H1 (cell line): ENCODE data around the gene DIAPH1. TPM values are rescaled to one million over a fixed set of nuclear protein-coding genes. Genes with fewer than 3 reads are reported as not detected.

ENCODE experiments used
- CTCF ChIA-PET: fragments of 300-600 bp; sonication (Branson Sonifier 250); formaldehyde crosslinking; loops from one replicate; lab custom pipeline; 2021; ENCODE audit not compliant: partially characterized antibody; lab: Charles Lee
- POLR2A ChIA-PET: fragments of 300-600 bp; sonication (Branson Sonifier 250); formaldehyde crosslinking; loops from one replicate; lab custom pipeline; 2021; ENCODE audit warnings: inconsistent platforms; ENCODE audit not compliant: partially characterized antibody; lab: Charles Lee
- DNase-seq, 2 experiments: peaks; one replicate each; pipeline versions ENCODE4 v3.0.0 to v3.0.0-alpha.2; 2010 to 2022; ENCODE audit warnings: low spot score in 2 of 2, low read depth in 1 of 2, mixed read lengths in 1 of 2
- FAIRE-seq: peaks from 2 replicates; lab custom pipeline; 2011; peaks lifted over from hg19 to GRCh38; lab: Jason Lieb, UNC
- H2AFZ ChIP-seq: 2 replicates; pipeline ENCODE4 v1.8.1; 2012; ENCODE audit warnings: low read length, inconsistent platforms
- H2AK5ac ChIP-seq: 2 replicates; pipeline ENCODE4 v1.6.1; 2013; ENCODE audit warnings: low read depth, low read length
- H2BK120ac ChIP-seq: replicated peaks from 2 replicates; pipeline ENCODE3; 2013; ENCODE audit warnings: low read depth, low read length, inconsistent platforms
- H2BK12ac ChIP-seq: 2 replicates; pipeline ENCODE4 v1.6.1; 2013; ENCODE audit warnings: low read depth, low read length
- H2BK15ac ChIP-seq: 2 replicates; pipeline ENCODE4 v1.6.1; 2013; ENCODE audit warnings: low read length
- H2BK20ac ChIP-seq: 2 replicates; pipeline ENCODE4 v1.6.1; 2013; ENCODE audit warnings: low read length
- H2BK5ac ChIP-seq: 2 replicates; pipeline ENCODE4 v1.6.1; 2013; ENCODE audit warnings: low read depth, low read length
- H3K14ac ChIP-seq: 2 replicates; pipeline ENCODE4 v1.6.1; 2013; ENCODE audit warnings: inconsistent platforms; ENCODE audit not compliant: insufficient read length
- H3K18ac ChIP-seq: 2 replicates; pipeline ENCODE4 v1.6.1; 2013; ENCODE audit warnings: low read length; ENCODE audit errors: extremely low read depth
- H3K23ac ChIP-seq: 2 replicates; pipeline ENCODE4 v1.6.1; 2013; ENCODE audit warnings: inconsistent platforms; ENCODE audit not compliant: insufficient read length
- H3K23me2 ChIP-seq: 2 replicates; pipeline ENCODE4 v1.6.1; 2013; ENCODE audit warnings: low read depth, low read length
- H3K27ac ChIP-seq: 2 replicates; pipeline ENCODE4 v1.6.1; 2011; ENCODE audit warnings: low read depth, low read length, inconsistent platforms
- H3K27me3 ChIP-seq, 4 experiments: replicated peaks in 1 of 4; 1 replicate in 1 of 4; 2 replicates in 3 of 4; pipeline versions ENCODE4 v1.6.1 to v1.8.1; 2011 to 2013; ENCODE audit warnings: low read length in 3 of 4, mild to moderate bottlenecking in 3 of 4, inconsistent platforms in 2 of 4, mixed read lengths in 2 of 4, moderate library complexity in 1 of 4; ENCODE audit not compliant: control insufficient read depth in 3 of 4, insufficient read depth in 3 of 4; ENCODE audit errors: extremely low read depth in 1 of 4
- H3K36me3 ChIP-seq, 4 experiments: 2 replicates each; pipeline versions ENCODE4 v1.6.1 to v1.8.1; 2011 to 2013; ENCODE audit warnings: mild to moderate bottlenecking in 4 of 4, low read length in 3 of 4, moderate library complexity in 2 of 4, control low read depth in 1 of 4, inconsistent platforms in 1 of 4; ENCODE audit not compliant: insufficient read depth in 4 of 4, control insufficient read depth in 2 of 4
- H3K4ac ChIP-seq: replicated peaks from 2 replicates; pipeline ENCODE3; 2013; ENCODE audit warnings: low read length, low read depth, mixed read lengths, inconsistent platforms; ENCODE audit not compliant: insufficient read length
- H3K4me1 ChIP-seq, 4 experiments: replicated peaks in 1 of 4; 1 replicate in 1 of 4; 2 replicates in 3 of 4; pipeline versions ENCODE4 v1.6.1 to v1.8.1; 2011 to 2013; ENCODE audit warnings: low read length in 3 of 4, inconsistent platforms in 2 of 4, mixed read lengths in 1 of 4; ENCODE audit not compliant: insufficient read depth in 4 of 4, control insufficient read depth in 3 of 4
- H3K4me2 ChIP-seq, 2 experiments: 2 replicates each; pipeline versions ENCODE4 v1.6.1 to v1.8.1; 2011 to 2013; ENCODE audit warnings: low read depth in 2 of 2, low read length in 2 of 2, control low read depth in 1 of 2, inconsistent platforms in 1 of 2, mild to moderate bottlenecking in 1 of 2; ENCODE audit not compliant: insufficient read depth in 1 of 2
- H3K4me3 ChIP-seq, 4 experiments: fragments of 200-600, 300-600 bp in 1 of 4; sonication (generic), shearing (Covaris generic), sonication (Bioruptor Twin) in 1 of 4; 2 replicates each; pipeline versions ENCODE4 v1.5.1 to v1.8.1; 2011 to 2016; ENCODE audit warnings: low read length in 4 of 4, low read depth in 3 of 4, control low read depth in 2 of 4, inconsistent platforms in 2 of 4, mild to moderate bottlenecking in 2 of 4, mixed read lengths in 1 of 4, moderate library complexity in 1 of 4; ENCODE audit not compliant: insufficient read depth in 2 of 4; ENCODE audit errors: extremely low read depth in 1 of 4
- H3K56ac ChIP-seq: replicated peaks from 2 replicates; pipeline ENCODE3; 2013; ENCODE audit warnings: low read depth, mild to moderate bottlenecking, mixed read lengths, low read length, inconsistent platforms; ENCODE audit not compliant: insufficient read length
- H3K79me1 ChIP-seq: 2 replicates; pipeline ENCODE4 v1.6.1; 2013; ENCODE audit warnings: low read depth, low read length, control low read depth
- H3K79me2 ChIP-seq, 2 experiments: 2 replicates each; pipeline versions ENCODE4 v1.6.1 to v1.8.1; 2012 to 2013; ENCODE audit warnings: low read length in 2 of 2, mild to moderate bottlenecking in 2 of 2, inconsistent platforms in 1 of 2; ENCODE audit not compliant: insufficient read depth in 2 of 2, control insufficient read depth in 1 of 2
- H3K9ac ChIP-seq, 4 experiments: replicated peaks in 1 of 4; 1 replicate in 1 of 4; 2 replicates in 3 of 4; pipeline versions ENCODE4 v1.6.1 to v1.8.1; 2011 to 2013; ENCODE audit warnings: low read depth in 3 of 4, low read length in 3 of 4, control low read depth in 2 of 4, mild to moderate bottlenecking in 2 of 4, moderate library complexity in 2 of 4, inconsistent platforms in 1 of 4; ENCODE audit errors: extremely low read depth in 1 of 4
- H3K9me3 ChIP-seq, 2 experiments: 2 replicates each; pipeline versions ENCODE4 v1.6.1 to v1.8.1; 2012 to 2013; ENCODE audit warnings: mild to moderate bottlenecking in 2 of 2, moderate library complexity in 2 of 2, control low read depth in 1 of 2, inconsistent platforms in 1 of 2, low read depth in 1 of 2, low read length in 1 of 2, mixed read lengths in 1 of 2; ENCODE audit not compliant: insufficient read depth in 2 of 2
- H4K20me1 ChIP-seq, 2 experiments: replicated peaks in 1 of 2; 2 replicates each; pipeline versions ENCODE3 to v1.8.1; 2011 to 2013; ENCODE audit warnings: inconsistent platforms in 2 of 2, low read length in 2 of 2, mild to moderate bottlenecking in 1 of 2; ENCODE audit not compliant: insufficient read depth in 2 of 2, control insufficient read depth in 1 of 2
- H4K5ac ChIP-seq: 2 replicates; pipeline ENCODE4 v1.6.1; 2013; ENCODE audit warnings: low read length, low read depth, mixed read lengths, inconsistent platforms; ENCODE audit not compliant: insufficient read length
- H4K8ac ChIP-seq: 2 replicates; pipeline ENCODE4 v1.8.0; 2013; ENCODE audit warnings: mild to moderate bottlenecking, moderate library complexity, low read length, inconsistent platforms; ENCODE audit not compliant: insufficient read depth; ENCODE audit errors: extremely low read depth
- H4K91ac ChIP-seq: replicated peaks from 2 replicates; pipeline ENCODE3; 2013; ENCODE audit warnings: low read length, mixed read lengths, inconsistent platforms; ENCODE audit not compliant: insufficient read length
- CBX8 ChIP-seq: fragments of 300-800, 300-1000 bp; sonication (generic); IDR thresholded peaks from 2 replicates; pipeline ENCODE4 v1.7.1; 2016; ENCODE audit warnings: low read depth, low read length, borderline replicate concordance
- JUND ChIP-seq: IDR thresholded peaks from 2 replicates; pipeline ENCODE4 v1.6.1; 2011; ENCODE audit warnings: mild to moderate bottlenecking, improper control_type of control experiment, low read length
- MAFK ChIP-seq: IDR thresholded peaks from 2 replicates; pipeline ENCODE4 v1.6.1; 2012; ENCODE audit warnings: low read depth, mild to moderate bottlenecking, improper control_type of control experiment, low read length
- POLR2AphosphoS5 ChIP-seq: IDR thresholded peaks from 2 replicates; pipeline ENCODE4 v1.6.1; 2011; ENCODE audit warnings: low read depth, low read length
- RAD21 ChIP-seq, 2 experiments: IDR thresholded peaks in 1 of 2; conservative IDR thresholded peaks in 1 of 2; 2 replicates each; pipeline ENCODE4 v1.6.1; 2011; ENCODE audit warnings: low read depth in 2 of 2, low read length in 2 of 2, improper control_type of control experiment in 1 of 2, inconsistent platforms in 1 of 2, mild to moderate bottlenecking in 1 of 2, moderate library complexity in 1 of 2
- RFX5 ChIP-seq: IDR thresholded peaks from 2 replicates; pipeline ENCODE4 v1.6.1; 2011; ENCODE audit warnings: low read depth, low read length, improper control_type of control experiment, borderline replicate concordance
- SIRT6 ChIP-seq: IDR thresholded peaks from one replicate; pipeline ENCODE4 v1.7.1; 2012; ENCODE audit warnings: low read length, inconsistent platforms
- SRF ChIP-seq: IDR thresholded peaks from 2 replicates; pipeline ENCODE4 v1.6.1; 2011; ENCODE audit warnings: mild to moderate bottlenecking, low read depth, low read length, moderate library complexity
- TAF7 ChIP-seq: optimal IDR thresholded peaks from 2 replicates; pipeline ENCODE3; 2011; ENCODE audit warnings: low read depth, mild to moderate bottlenecking, inconsistent platforms, low read length, moderate library complexity, borderline replicate concordance
- TBP ChIP-seq: IDR thresholded peaks from 2 replicates; pipeline ENCODE4 v1.6.1; 2011; ENCODE audit warnings: low read depth, low read length, improper control_type of control experiment
- TEAD4 ChIP-seq: IDR thresholded peaks from 2 replicates; pipeline ENCODE4 v1.6.1; 2012; ENCODE audit warnings: low read depth, low read length, inconsistent platforms, mixed read lengths
- WGBS, 2 experiments: shearing (Covaris generic) in 1 of 2; methylation state at CpG; one replicate each; pipeline versions ENCODE4 v1.1.6 to v1.1.7; 2013 to 2015; ENCODE audit warnings: low lambda C conversion rate in 2 of 2, mixed read lengths in 2 of 2, inconsistent platforms in 1 of 2, low coverage in 1 of 2, missing lambda C conversion rate in 1 of 2; ENCODE audit not compliant: insufficient replicate concordance in 2 of 2, insufficient coverage in 1 of 2, insufficient read length in 1 of 2; ENCODE audit errors: extremely low coverage in 1 of 2, missing lambda C conversion rate in 1 of 2; 5-methylcytosine and 5-hydroxymethylcytosine counted together
- polyA plus RNA-seq, 7 experiments: library from polyadenylated mRNA; depleted of rRNA in 3 of 7; stranded (reverse) in 5 of 7; unstranded in 2 of 7; fragments of >200 nt in 5 of 7; fragments of 200-250 nt in 2 of 7; gene quantifications; 1 replicate in 5 of 7; 2 replicates in 1 of 7; 4 replicates in 1 of 7; pipeline versions ENCODE4 v1.2.1 to v1.2.3, GENCODE V29; 2011 to 2013; ENCODE audit warnings: missing spikeins in 2 of 7, mixed read lengths in 2 of 7
- total RNA-seq: library from RNA; stranded (reverse); fragmentation: NEBNext Ultra II Directional; extraction: Animal tissue kit (Norgen Biotek cat#: 25700); gene quantifications from 2 replicates; pipeline ENCODE4 v1.2.1, GENCODE V29; 2021

Gene DIAPH1
- total and polyA plus RNA-seq, 2 of the 8 experiments (the other 6 are each of a cell fraction or from before 2014, with no cell fraction given): 61.2 to 114 TPM

DNA sequence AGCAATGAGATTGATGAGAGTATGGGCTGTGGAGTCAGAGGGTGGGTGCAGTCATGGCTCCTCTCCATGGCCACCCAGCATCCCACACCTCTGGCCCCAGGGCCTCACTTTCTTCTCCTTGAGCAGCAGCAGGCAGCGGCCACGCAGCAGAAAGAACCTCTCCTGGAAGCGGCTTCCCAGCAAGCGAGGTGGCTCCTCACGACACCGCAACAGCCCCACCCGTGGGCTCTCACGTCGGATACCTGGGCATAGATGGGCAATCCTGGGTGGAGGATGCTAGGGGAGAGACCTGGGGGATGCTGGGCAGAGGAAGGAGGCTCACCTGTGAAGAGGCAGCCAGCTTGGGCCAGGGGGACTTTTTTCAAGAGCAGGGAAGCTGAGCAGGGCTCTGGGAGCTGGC is 37.6 kb upstream of the DIAPH1 start:
- Histone ChIP-seq H3K4me3 (no peak overlapping the region), H4K91ac (no peak overlapping the region), H3K79me2 (no peaks in the 10 kb centered on the region), H4K20me1 (peaks cover 3 to 6% of the 10 kb centered on the region in 2 experiments), H3K14ac (no peak overlapping the region), H3K56ac (no peak overlapping the region), H4K8ac (no peak overlapping the region), H3K4me1 (peaks cover 0 to 4% (median 1%) of the 10 kb centered on the region in 4 experiments; a peak in 4 of 7 replicates), H3K18ac (no peak overlapping the region), H2AK5ac (no peak overlapping the region), H3K27me3 (no peaks in the 10 kb centered on the region), H2BK20ac (no peak overlapping the region), H2BK120ac (no peak overlapping the region), H2BK12ac (no peak overlapping the region), H3K4me2 (no peak overlapping the region), H2AFZ (no peak overlapping the region), H3K9me3 (no peaks in the 10 kb centered on the region), H3K36me3 (peaks cover 2 to 21% (median 13%) of the 10 kb centered on the region in 4 experiments; a peak in 5 of 8 replicates), H3K4ac (no peak overlapping the region), H3K23ac (no peak overlapping the region), H4K5ac (no peak overlapping the region), H3K27ac (no peak overlapping the region), H3K23me2 (no peaks in the 10 kb centered on the region; the same call in 1 of the 2 replicates), H3K79me1 (no peaks in the 10 kb centered on the region), H3K9ac (no peak overlapping the region), H2BK5ac (no peak overlapping the region), H2BK15ac (no peak overlapping the region)
- POLR2A ChIA-PET: interaction anchor here (1.1 kb wide), 1 partner anchor 11 kb away, joined by 3 read pairs; no protein-coding TSS in a partner anchor
- CTCF ChIA-PET: interaction anchor here (1.1 to 1.6 kb wide), 6 partner anchors 9 to 303 kb away, joined by 3 to 6 read pairs (median 3); partner anchors contain the start of gene DIAPH1
- 99% methylated on average over 9 of the region's 9 CpGs; no CpG with 5 or more reads in 1 of the 2 experiments for WGBS, 2 experiments
- DNase-seq: no peak
- TF ChIP-seq TAF7 (no peak), SIRT6 (no peak), POLR2AphosphoS5 (no peak), CBX8 (no peak), TEAD4 (no peak), RAD21 (IDR thresholded peaks at IDR 0.05 in 1 of 2, conservative IDR thresholded peaks at IDR 0.05 in 1 of 2; ENCODE audit: low read depth in 2 of 2, low read length in 2 of 2) (no peak), TBP (no peak), RFX5 (no peak), SRF (no peak), JUND (no peak), MAFK (no peak)
- FAIRE-seq: no peak
